Measurements from ENCODE around the gene RUBCNL. TPM values are rescaled to one million over a fixed set of nuclear protein-coding genes. Genes with fewer than 3 reads are reported as not detected.
A peak's percentile ranks its signal among the peaks of the same experiment; 100 is the strongest.

The RUBCNL gene
- total RNA-seq, 4 donors from 2014 or later: 2.0 to 18.3 (median 5.0) TPM

- no peak for TF ChIP-seq POLR2A (IDR thresholded peaks at IDR 0.05)
- TF ChIP-seq, protein P1, sequence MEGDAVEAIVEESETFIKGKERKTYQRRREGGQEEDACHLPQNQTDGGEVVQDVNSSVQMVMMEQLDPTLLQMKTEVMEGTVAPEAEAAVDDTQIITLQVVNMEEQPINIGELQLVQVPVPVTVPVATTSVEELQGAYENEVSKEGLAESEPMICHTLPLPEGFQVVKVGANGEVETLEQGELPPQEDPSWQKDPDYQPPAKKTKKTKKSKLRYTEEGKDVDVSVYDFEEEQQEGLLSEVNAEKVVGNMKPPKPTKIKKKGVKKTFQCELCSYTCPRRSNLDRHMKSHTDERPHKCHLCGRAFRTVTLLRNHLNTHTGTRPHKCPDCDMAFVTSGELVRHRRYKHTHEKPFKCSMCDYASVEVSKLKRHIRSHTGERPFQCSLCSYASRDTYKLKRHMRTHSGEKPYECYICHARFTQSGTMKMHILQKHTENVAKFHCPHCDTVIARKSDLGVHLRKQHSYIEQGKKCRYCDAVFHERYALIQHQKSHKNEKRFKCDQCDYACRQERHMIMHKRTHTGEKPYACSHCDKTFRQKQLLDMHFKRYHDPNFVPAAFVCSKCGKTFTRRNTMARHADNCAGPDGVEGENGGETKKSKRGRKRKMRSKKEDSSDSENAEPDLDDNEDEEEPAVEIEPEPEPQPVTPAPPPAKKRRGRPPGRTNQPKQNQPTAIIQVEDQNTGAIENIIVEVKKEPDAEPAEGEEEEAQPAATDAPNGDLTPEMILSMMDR (IDR thresholded peaks at IDR 0.05): no peak
- no peak for TF ChIP-seq EP300 (IDR thresholded peaks at IDR 0.05)
- H3K9me3 ChIP-seq: no peaks in the 10 kb centered on the region
- WGBS, 2 donors: 81 to 83% methylated on average over 1 of the region's 1 CpG
- H3K4me1 ChIP-seq: no peaks in the 10 kb centered on the region
- no peak for DNase-seq (ENCODE audit: low spot score in 2 of 2)
- no peaks in the 10 kb centered on the region for H3K36me3 ChIP-seq
- no peaks in the 10 kb centered on the region for H3K27me3 ChIP-seq
- no peak overlapping the region for H3K27ac ChIP-seq
- no peak overlapping the region for H3K4me3 ChIP-seq
These were observed 59.8 kb downstream of the RUBCNL start for GRCh38 chr13:46327246-46327645.

DNA sequence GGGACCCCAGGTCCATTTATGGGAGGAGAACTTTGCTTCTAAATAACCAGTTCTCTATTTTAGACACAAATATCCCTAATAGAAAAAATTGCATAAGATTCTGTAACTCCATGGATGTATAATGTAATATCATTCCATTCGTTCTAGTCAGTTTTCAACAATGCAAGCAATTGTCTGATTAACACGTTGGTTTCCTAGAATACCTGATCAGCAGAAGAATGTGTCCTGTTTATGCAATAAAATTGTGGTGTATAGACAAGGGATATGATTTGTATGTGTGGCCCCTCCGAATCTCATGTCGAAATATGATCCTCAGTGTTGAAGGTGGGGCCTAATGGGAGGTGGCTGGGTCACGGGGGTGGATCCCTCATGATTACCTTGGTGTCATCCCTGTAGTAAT, 62.1 kb downstream of the RUBCNL start:
- H3K36me3 ChIP-seq: no peaks in the 10 kb centered on the region
- no peak overlapping the region for H3K4me3 ChIP-seq
- 69 to 74% methylated on average over 5 of the region's 5 CpGs for WGBS, 2 donors
- no peak for DNase-seq (ENCODE audit: low spot score in 2 of 2)
- no peak for TF ChIP-seq EP300 (IDR thresholded peaks at IDR 0.05)
- no peak for TF ChIP-seq POLR2A (IDR thresholded peaks at IDR 0.05)
- TF ChIP-seq, protein P1 (IDR thresholded peaks at IDR 0.05): no peak
- no peak overlapping the region for H3K27ac ChIP-seq
- no peaks in the 10 kb centered on the region for H3K9me3 ChIP-seq
- no peaks in the 10 kb centered on the region for H3K4me1 ChIP-seq
- no peaks in the 10 kb centered on the region for H3K27me3 ChIP-seq

GRCh38 chr13:46321494-46322225, 65.4 kb downstream of the RUBCNL start:
- WGBS, 2 donors: 62 to 64% methylated on average over 17 of the region's 17 CpGs
- Histone ChIP-seq H3K27me3 (no peaks in the 10 kb centered on the region), H3K4me3 (no peak overlapping the region), H3K27ac (no peak overlapping the region), H3K4me1 (no peaks in the 10 kb centered on the region), H3K36me3 (no peaks in the 10 kb centered on the region), H3K9me3 (no peaks in the 10 kb centered on the region)
- no peak for TF ChIP-seq EP300 (IDR thresholded peaks at IDR 0.05)
- TF ChIP-seq, protein P1 (IDR thresholded peaks at IDR 0.05): peak; percentile 58 to 73 (median 63)
- DNase-seq (ENCODE audit: low spot score in 2 of 2): peak; percentile 28 to 61

- Histone ChIP-seq H3K4me3 (no peak overlapping the region), H3K9me3 (no peaks in the 10 kb centered on the region), H3K27ac (no peak overlapping the region), H3K36me3 (no peaks in the 10 kb centered on the region), H3K4me1 (no peaks in the 10 kb centered on the region), H3K27me3 (no peaks in the 10 kb centered on the region)
- no peak for DNase-seq (ENCODE audit: low spot score in 2 of 2)
- TF ChIP-seq POLR2A (IDR thresholded peaks at IDR 0.05): no peak
- no peak for TF ChIP-seq EP300 (IDR thresholded peaks at IDR 0.05)
- TF ChIP-seq, protein P1 (IDR thresholded peaks at IDR 0.05): no peak
- WGBS, 2 donors: 83 to 97% methylated on average over 4 of the region's 4 CpGs
These were observed 66.2 kb downstream of the RUBCNL start for GRCh38 chr13:46320821-46321220.

- H3K9me3 ChIP-seq: no peaks in the 10 kb centered on the region
- DNase-seq (ENCODE audit: low spot score in 2 of 2): no peak
- WGBS, 2 donors: 46 to 60% methylated on average over 3 of the region's 3 CpGs
- TF ChIP-seq, protein P1 (IDR thresholded peaks at IDR 0.05): no peak
- TF ChIP-seq EP300 (IDR thresholded peaks at IDR 0.05) (no peak), POLR2A (IDR thresholded peaks at IDR 0.05) (no peak)
- H3K4me3 ChIP-seq: no peak overlapping the region
- H3K36me3 ChIP-seq: no peaks in the 10 kb centered on the region
- no peak overlapping the region for H3K27ac ChIP-seq
- no peaks in the 10 kb centered on the region for H3K4me1 ChIP-seq
- H3K27me3 ChIP-seq: no peaks in the 10 kb centered on the region
These were observed 66.6 kb downstream of the RUBCNL start for GRCh38 chr13:46320406-46320805.

All from tibial nerve (tissue), 4 donors.